SU-DHL-6 (cell line): Measurements from ENCODE around the gene PLXND1.

Experiments used
- H2AFZ ChIP-seq: fragments of 200-600 bp; sonication (generic); 2 replicates; pipeline ENCODE4 v1.6.1; 2014; ENCODE audit warnings: low read depth, mild to moderate bottlenecking, moderate library complexity, mixed read lengths, antibody characterized with exemption, low read length; ENCODE audit not compliant: severe bottlenecking
- H3F3A ChIP-seq: fragments of 200-600 bp; shearing (Covaris generic); 2 replicates; pipeline ENCODE4 v1.6.0; 2016; ENCODE audit warnings: antibody characterized with exemption, mild to moderate bottlenecking; ENCODE audit not compliant: insufficient read depth
- H3K27ac ChIP-seq: fragments of 200-600 bp; sonication (generic); 2 replicates; pipeline ENCODE4 v1.5.1; 2016; ENCODE audit warnings: low read depth, mild to moderate bottlenecking, low read length, moderate library complexity, mixed read lengths
- H3K27me3 ChIP-seq: fragments of 200-600 bp; sonication (generic), shearing (Covaris generic); 2 replicates; pipeline ENCODE4 v1.6.0; 2014; ENCODE audit warnings: mild to moderate bottlenecking, low read length
- H3K36me3 ChIP-seq: fragments of 200-600 bp; sonication (generic); 2 replicates; pipeline ENCODE4 v1.6.1; 2014; ENCODE audit warnings: mild to moderate bottlenecking, low read length, mixed read lengths
- H3K4me2 ChIP-seq: fragments of 300-600, 200-600 bp; shearing (Covaris generic), sonication (generic); 2 replicates; pipeline ENCODE4 v1.6.0; 2014; ENCODE audit warnings: low read length, low read depth, mild to moderate bottlenecking; ENCODE audit not compliant: poor library complexity, severe bottlenecking
- H3K4me3 ChIP-seq: fragments of 200-600 bp; sonication (generic); 2 replicates; pipeline ENCODE4 v1.5.1; 2014; ENCODE audit warnings: antibody characterized with exemption, low read length, mild to moderate bottlenecking, mixed read lengths; ENCODE audit not compliant: insufficient read depth, poor library complexity, severe bottlenecking
- H3K79me2 ChIP-seq: fragments of 200-600 bp; sonication (generic); 2 replicates; pipeline ENCODE4 v1.6.1; 2014; ENCODE audit warnings: mild to moderate bottlenecking, low read length, moderate library complexity; ENCODE audit not compliant: insufficient read depth
- H3K9ac ChIP-seq: fragments of 200-600 bp; sonication (generic); 2 replicates; pipeline ENCODE4 v1.7.0; 2014; ENCODE audit warnings: mild to moderate bottlenecking, low read length
- H3K9me2 ChIP-seq: fragments of 200-600 bp; sonication (generic); replicated peaks from 2 replicates; pipeline ENCODE4 v1.6.1; 2014; ENCODE audit warnings: low read length; ENCODE audit not compliant: insufficient read depth
- H3K9me3 ChIP-seq: fragments of 200-600 bp; sonication (generic); 2 replicates; pipeline ENCODE4 v1.6.1; 2014; ENCODE audit warnings: low read length, mixed read lengths; ENCODE audit not compliant: insufficient read depth
- H4K20me1 ChIP-seq: fragments of 200-600 bp; sonication (generic); 2 replicates; pipeline ENCODE4 v1.6.1; 2014; ENCODE audit warnings: low read depth, mild to moderate bottlenecking, antibody characterized with exemption, low read length, moderate library complexity, mixed read lengths
- EZH2phosphoT487 ChIP-seq: fragments of 200-600 bp; sonication (generic), shearing (Covaris generic); conservative IDR thresholded peaks from 2 replicates; pipeline ENCODE4 v1.6.1; 2018; ENCODE audit warnings: mild to moderate bottlenecking, antibody characterized with exemption, low read length, moderate library complexity, mixed read lengths
- TF ChIP-seq, protein P1 (sequence below): fragments of 200-600 bp; sonication (generic); IDR thresholded peaks from one replicate; pipeline ENCODE4 v1.5.1; 2017; ENCODE audit warnings: antibody characterized with exemption, mild to moderate bottlenecking, low read length, moderate library complexity; ENCODE audit not compliant: insufficient read depth, poor library complexity, severe bottlenecking

PLXND1 gene

DNA sequence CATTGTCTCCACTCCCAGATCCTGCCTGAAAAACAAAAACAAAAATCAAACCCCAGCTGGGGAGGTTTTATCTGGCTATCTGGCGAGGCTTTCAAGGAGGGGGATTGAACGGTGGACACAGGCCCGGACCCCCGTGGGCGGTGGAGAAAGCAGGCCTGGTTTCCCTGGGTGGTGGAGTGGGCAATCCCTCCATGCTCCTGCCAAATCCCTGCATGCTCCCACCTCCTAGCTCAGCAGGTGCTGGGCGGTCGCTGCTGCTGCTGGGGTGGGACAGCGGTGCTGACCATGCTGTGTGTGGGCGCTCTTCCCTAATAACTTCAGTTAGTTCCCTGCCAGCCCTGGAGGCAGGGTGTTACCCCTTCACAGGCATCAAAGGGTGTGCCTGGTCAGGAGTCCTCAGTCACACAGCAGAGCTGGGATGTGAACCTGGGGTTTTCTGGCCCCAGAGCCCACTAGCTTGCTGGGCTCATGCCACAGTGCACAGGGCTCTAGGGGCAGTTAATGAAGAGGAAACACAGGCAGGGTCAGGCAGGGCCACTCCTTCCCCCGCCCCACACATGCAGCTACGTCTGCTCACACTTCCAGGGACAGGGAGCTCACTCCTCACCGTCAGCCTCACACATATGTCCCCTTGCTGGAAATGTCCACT, 15.9 kb upstream of the PLXND1 start:
- Histone ChIP-seq H3K9ac (no peak overlapping the region), H3K36me3 (no peaks in the 10 kb centered on the region), H2AFZ (no peak overlapping the region), H3K4me2 (no peak overlapping the region), H3K9me2 (no peaks in the 10 kb centered on the region), H3F3A (no peaks in the 10 kb centered on the region), H3K27ac (no peak overlapping the region), H3K9me3 (no peaks in the 10 kb centered on the region), H3K27me3 (no peaks in the 10 kb centered on the region), H3K79me2 (no peaks in the 10 kb centered on the region), H3K4me3 (no peak overlapping the region), H4K20me1 (no peaks in the 10 kb centered on the region)
- no peak for TF ChIP-seq EZH2phosphoT487
- TF ChIP-seq, protein P1, sequence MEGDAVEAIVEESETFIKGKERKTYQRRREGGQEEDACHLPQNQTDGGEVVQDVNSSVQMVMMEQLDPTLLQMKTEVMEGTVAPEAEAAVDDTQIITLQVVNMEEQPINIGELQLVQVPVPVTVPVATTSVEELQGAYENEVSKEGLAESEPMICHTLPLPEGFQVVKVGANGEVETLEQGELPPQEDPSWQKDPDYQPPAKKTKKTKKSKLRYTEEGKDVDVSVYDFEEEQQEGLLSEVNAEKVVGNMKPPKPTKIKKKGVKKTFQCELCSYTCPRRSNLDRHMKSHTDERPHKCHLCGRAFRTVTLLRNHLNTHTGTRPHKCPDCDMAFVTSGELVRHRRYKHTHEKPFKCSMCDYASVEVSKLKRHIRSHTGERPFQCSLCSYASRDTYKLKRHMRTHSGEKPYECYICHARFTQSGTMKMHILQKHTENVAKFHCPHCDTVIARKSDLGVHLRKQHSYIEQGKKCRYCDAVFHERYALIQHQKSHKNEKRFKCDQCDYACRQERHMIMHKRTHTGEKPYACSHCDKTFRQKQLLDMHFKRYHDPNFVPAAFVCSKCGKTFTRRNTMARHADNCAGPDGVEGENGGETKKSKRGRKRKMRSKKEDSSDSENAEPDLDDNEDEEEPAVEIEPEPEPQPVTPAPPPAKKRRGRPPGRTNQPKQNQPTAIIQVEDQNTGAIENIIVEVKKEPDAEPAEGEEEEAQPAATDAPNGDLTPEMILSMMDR = no peak

DNA sequence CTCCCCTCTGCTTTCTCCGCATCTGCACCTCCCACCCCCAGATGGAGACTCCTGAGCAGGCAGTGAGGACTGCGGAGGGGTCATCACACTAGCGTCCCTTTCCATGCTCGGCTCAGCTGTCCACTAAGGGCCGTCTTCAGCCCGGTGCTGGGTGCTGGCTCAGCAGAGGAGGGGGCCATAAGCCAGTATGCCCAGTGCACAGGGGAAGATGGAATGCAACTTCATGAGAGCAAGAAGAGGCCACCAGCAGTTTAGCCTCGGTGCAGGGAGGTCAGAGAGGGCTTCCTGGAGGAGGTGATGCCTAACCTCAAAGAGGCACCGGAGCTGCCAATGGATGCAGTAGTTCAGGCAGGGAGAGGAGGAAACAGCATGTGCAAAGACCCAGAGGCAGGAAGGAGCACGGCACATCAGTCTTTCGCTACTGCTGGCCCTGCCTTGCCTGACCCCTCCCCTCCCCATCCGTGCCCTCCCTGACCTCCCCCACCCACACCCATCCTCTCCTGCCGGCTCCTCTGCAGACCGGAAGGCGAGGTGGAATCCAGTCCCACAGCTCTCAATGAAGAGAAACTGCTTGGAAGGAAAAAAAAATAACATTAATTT, 15.2 kb upstream of the PLXND1 start:
- Histone ChIP-seq H3K4me2 (no peak overlapping the region), H3K4me3 (no peak overlapping the region), H3K9me3 (no peaks in the 10 kb centered on the region), H3K27ac (no peak overlapping the region), H3F3A (no peaks in the 10 kb centered on the region), H3K27me3 (no peaks in the 10 kb centered on the region), H4K20me1 (no peaks in the 10 kb centered on the region), H2AFZ (no peak overlapping the region), H3K9ac (no peak overlapping the region), H3K36me3 (no peaks in the 10 kb centered on the region), H3K79me2 (no peaks in the 10 kb centered on the region), H3K9me2 (no peaks in the 10 kb centered on the region)
- TF ChIP-seq, protein P1 = no peak
- TF ChIP-seq EZH2phosphoT487 = no peak

DNA sequence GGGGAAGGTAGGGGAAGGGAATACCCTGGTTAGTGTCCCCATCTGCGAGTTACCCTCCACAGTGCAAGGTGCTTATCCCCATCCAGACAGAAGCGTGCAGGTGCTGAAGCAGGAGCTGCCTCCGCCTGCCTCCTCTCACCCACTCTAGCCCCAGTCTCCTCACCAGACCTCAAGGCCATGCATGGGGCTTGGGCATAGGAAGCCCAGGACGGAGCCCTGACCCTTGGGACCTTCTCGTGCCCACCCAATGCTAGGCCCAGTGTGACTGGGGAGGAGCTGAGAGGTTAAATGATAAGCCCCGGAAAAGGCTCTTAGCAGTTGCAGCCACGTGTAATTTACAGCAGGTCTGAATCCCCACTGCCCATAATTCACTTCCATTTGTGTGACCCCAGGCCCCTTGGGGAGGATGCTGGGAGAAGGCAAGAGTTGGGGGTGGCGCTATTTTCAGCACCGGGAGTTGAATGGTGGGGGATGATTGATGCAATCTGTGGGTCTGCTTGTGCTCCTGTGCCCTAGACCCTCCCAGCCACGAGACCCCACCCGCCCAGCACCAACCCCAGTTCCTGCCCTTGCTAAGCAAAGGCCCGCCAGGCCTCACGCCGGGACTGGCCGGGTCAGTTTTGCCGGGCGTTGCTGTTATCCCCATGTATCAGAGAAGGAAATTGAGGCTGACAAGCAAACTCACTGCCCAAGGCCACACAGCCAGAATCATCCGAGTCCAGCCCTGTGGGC, 14.5 kb upstream of the PLXND1 start:
- Histone ChIP-seq H3K9me2 (no peaks in the 10 kb centered on the region), H3F3A (no peaks in the 10 kb centered on the region), H3K79me2 (no peaks in the 10 kb centered on the region), H2AFZ (no peak overlapping the region), H3K4me3 (no peak overlapping the region), H3K4me2 (no peak overlapping the region), H3K36me3 (no peaks in the 10 kb centered on the region), H3K9ac (no peak overlapping the region), H3K9me3 (no peaks in the 10 kb centered on the region), H4K20me1 (no peaks in the 10 kb centered on the region), H3K27me3 (no peaks in the 10 kb centered on the region), H3K27ac (no peak overlapping the region)
- TF ChIP-seq EZH2phosphoT487 = no peak
- TF ChIP-seq, protein P1 = no peak
